ENCODE results near the gene SLC35F2.

Gene SLC35F2

DNA sequence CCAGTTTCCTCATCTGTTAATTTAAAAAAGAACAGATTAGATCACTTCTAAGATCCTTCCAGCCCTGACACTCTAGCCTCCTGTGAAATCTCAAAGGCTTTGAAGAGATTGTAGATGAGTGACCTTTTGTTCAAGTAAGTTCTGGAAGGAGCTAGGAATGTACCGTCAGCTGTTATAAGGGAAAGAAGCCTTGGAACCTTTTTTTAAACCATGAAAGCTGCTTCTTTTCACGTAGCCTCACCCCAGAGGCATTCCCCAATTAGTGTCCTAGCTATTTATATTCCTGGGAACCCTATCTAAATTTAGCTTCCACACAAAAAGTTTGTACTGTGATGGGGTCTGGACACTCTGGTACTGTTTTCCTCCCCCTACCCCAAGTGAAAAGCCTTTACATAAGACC is 111.0 kb downstream of the SLC35F2 start:
- no peak; the same call in 2 of the 3 replicates for ATAC-seq
- no peak for TF ChIP-seq ISL1 (CRISPR knock-in tag; IDR thresholded peaks at IDR 0.05)
- TF ChIP-seq OSR1 (CRISPR knock-in tag; IDR thresholded peaks at IDR 0.05): no peak
- TF ChIP-seq, protein P1, sequence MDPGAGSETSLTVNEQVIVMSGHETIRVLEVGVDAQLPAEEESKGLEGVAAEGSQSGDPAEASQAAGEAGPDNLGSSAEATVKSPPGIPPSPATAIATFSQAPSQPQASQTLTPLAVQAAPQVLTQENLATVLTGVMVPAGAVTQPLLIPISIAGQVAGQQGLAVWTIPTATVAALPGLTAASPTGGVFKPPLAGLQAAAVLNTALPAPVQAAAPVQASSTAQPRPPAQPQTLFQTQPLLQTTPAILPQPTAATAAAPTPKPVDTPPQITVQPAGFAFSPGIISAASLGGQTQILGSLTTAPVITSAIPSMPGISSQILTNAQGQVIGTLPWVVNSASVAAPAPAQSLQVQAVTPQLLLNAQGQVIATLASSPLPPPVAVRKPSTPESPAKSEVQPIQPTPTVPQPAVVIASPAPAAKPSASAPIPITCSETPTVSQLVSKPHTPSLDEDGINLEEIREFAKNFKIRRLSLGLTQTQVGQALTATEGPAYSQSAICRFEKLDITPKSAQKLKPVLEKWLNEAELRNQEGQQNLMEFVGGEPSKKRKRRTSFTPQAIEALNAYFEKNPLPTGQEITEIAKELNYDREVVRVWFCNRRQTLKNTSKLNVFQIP (CRISPR knock-in tag; IDR thresholded peaks at IDR 0.05; ENCODE audit: borderline replicate concordance, low read depth): no peak
- no peak for TF ChIP-seq GLIS3 (CRISPR knock-in tag; IDR thresholded peaks at IDR 0.05)
- no peak for TF ChIP-seq TOX (CRISPR knock-in tag; IDR thresholded peaks at IDR 0.05; ENCODE audit: borderline replicate concordance)
- TF ChIP-seq, protein P2, sequence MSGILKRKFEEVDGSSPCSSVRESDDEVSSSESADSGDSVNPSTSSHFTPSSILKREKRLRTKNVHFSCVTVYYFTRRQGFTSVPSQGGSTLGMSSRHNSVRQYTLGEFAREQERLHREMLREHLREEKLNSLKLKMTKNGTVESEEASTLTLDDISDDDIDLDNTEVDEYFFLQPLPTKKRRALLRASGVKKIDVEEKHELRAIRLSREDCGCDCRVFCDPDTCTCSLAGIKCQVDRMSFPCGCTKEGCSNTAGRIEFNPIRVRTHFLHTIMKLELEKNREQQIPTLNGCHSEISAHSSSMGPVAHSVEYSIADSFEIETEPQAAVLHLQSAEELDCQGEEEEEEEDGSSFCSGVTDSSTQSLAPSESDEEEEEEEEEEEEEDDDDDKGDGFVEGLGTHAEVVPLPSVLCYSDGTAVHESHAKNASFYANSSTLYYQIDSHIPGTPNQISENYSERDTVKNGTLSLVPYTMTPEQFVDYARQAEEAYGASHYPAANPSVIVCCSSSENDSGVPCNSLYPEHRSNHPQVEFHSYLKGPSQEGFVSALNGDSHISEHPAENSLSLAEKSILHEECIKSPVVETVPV (CRISPR knock-in tag; IDR thresholded peaks at IDR 0.05): no peak
- TF ChIP-seq, protein P3, sequence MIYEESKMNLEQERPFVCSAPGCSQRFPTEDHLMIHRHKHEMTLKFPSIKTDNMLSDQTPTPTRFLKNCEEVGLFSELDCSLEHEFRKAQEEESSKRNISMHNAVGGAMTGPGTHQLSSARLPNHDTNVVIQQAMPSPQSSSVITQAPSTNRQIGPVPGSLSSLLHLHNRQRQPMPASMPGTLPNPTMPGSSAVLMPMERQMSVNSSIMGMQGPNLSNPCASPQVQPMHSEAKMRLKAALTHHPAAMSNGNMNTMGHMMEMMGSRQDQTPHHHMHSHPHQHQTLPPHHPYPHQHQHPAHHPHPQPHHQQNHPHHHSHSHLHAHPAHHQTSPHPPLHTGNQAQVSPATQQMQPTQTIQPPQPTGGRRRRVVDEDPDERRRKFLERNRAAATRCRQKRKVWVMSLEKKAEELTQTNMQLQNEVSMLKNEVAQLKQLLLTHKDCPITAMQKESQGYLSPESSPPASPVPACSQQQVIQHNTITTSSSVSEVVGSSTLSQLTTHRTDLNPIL (CRISPR knock-in tag; IDR thresholded peaks at IDR 0.05; ENCODE audit: low read depth): no peak

DNA sequence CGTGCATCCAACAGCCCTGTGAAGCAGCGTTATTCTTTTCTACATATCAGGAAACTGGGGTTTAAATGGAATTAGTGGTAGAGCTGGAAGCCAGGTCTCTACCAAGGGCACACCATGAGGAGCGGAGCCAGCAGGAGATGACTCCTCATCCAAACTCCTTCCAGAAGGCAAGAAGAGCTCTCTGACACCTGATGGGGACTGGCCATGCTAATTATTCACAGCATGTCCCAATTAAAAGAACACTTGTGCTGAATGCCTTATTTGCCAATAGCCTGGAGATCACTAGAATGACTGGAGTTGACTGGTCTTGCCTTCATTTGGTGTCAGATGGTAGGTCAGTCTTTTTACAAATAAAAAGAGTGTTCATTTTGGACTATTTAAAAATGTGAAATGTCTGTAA is 113.9 kb downstream of the SLC35F2 start:
- TF ChIP-seq ZFP30 (CRISPR knock-in tag; IDR thresholded peaks at IDR 0.05): no peak
- no peak for TF ChIP-seq ESRRG (CRISPR knock-in tag; IDR thresholded peaks at IDR 0.05)
- TF ChIP-seq PPARA (CRISPR knock-in tag; IDR thresholded peaks at IDR 0.05; ENCODE audit: borderline replicate concordance): no peak
- TF ChIP-seq TOX (CRISPR knock-in tag; IDR thresholded peaks at IDR 0.05; ENCODE audit: borderline replicate concordance): no peak
- no peak for TF ChIP-seq ZC3H10 (CRISPR knock-in tag; IDR thresholded peaks at IDR 0.05)
- TF ChIP-seq, protein P3 (CRISPR knock-in tag; IDR thresholded peaks at IDR 0.05; ENCODE audit: low read depth): no peak

DNA sequence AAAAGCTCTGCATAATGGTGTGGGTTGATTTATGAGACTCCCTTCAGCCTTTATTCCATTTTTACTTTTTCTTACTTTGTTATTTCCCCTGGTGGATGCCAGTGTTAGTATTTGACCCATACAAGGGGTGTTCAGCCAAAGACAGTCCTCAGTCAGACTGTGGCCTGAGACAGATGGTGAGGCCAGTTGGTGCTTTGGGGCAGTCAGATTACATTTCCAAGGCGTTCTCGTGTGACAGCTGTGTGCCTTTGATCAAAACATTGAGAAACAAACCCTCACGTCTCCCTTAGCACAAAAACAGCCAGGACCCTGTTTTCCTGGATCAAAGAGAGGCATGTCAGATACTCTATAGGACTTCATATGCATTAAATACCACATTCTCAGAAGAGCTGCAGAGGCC is 115.4 kb downstream of the SLC35F2 start:
- TF ChIP-seq, protein P1 (CRISPR knock-in tag; IDR thresholded peaks at IDR 0.05; ENCODE audit: borderline replicate concordance, low read depth): no peak
- TF ChIP-seq GLIS3 (CRISPR knock-in tag; IDR thresholded peaks at IDR 0.05): no peak
- TF ChIP-seq, protein P4, sequence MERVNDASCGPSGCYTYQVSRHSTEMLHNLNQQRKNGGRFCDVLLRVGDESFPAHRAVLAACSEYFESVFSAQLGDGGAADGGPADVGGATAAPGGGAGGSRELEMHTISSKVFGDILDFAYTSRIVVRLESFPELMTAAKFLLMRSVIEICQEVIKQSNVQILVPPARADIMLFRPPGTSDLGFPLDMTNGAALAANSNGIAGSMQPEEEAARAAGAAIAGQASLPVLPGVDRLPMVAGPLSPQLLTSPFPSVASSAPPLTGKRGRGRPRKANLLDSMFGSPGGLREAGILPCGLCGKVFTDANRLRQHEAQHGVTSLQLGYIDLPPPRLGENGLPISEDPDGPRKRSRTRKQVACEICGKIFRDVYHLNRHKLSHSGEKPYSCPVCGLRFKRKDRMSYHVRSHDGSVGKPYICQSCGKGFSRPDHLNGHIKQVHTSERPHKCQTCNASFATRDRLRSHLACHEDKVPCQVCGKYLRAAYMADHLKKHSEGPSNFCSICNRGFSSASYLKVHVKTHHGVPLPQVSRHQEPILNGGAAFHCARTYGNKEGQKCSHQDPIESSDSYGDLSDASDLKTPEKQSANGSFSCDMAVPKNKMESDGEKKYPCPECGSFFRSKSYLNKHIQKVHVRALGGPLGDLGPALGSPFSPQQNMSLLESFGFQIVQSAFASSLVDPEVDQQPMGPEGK (CRISPR knock-in tag; IDR thresholded peaks at IDR 0.05; ENCODE audit: borderline replicate concordance): no peak
- TF ChIP-seq, protein P5, sequence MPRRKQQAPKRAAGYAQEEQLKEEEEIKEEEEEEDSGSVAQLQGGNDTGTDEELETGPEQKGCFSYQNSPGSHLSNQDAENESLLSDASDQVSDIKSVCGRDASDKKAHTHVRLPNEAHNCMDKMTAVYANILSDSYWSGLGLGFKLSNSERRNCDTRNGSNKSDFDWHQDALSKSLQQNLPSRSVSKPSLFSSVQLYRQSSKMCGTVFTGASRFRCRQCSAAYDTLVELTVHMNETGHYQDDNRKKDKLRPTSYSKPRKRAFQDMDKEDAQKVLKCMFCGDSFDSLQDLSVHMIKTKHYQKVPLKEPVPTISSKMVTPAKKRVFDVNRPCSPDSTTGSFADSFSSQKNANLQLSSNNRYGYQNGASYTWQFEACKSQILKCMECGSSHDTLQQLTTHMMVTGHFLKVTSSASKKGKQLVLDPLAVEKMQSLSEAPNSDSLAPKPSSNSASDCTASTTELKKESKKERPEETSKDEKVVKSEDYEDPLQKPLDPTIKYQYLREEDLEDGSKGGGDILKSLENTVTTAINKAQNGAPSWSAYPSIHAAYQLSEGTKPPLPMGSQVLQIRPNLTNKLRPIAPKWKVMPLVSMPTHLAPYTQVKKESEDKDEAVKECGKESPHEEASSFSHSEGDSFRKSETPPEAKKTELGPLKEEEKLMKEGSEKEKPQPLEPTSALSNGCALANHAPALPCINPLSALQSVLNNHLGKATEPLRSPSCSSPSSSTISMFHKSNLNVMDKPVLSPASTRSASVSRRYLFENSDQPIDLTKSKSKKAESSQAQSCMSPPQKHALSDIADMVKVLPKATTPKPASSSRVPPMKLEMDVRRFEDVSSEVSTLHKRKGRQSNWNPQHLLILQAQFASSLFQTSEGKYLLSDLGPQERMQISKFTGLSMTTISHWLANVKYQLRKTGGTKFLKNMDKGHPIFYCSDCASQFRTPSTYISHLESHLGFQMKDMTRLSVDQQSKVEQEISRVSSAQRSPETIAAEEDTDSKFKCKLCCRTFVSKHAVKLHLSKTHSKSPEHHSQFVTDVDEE (CRISPR knock-in tag; IDR thresholded peaks at IDR 0.05): no peak
- no peak for TF ChIP-seq ISL1 (CRISPR knock-in tag; IDR thresholded peaks at IDR 0.05)
- TF ChIP-seq, protein P3 (CRISPR knock-in tag; IDR thresholded peaks at IDR 0.05; ENCODE audit: low read depth): no peak
- TF ChIP-seq SNAI2 (CRISPR knock-in tag; IDR thresholded peaks at IDR 0.05): no peak
- TF ChIP-seq BACH2 (CRISPR knock-in tag; IDR thresholded peaks at IDR 0.05; ENCODE audit: borderline replicate concordance): no peak
- no peak for TF ChIP-seq ARNTL (CRISPR knock-in tag; IDR thresholded peaks at IDR 0.05; ENCODE audit: borderline replicate concordance, low read depth)
- ATAC-seq: no peak

More for the DNA sequence above, 113.9 kb downstream of the SLC35F2 start:
- no peak for ATAC-seq

All from SK-N-SH treated with all-trans-retinoic acid at 6 μM for 48 hours (cell line).